SK-N-SH treated with all-trans-retinoic acid at 6 μM for 48 hours (cell line): Measurements from ENCODE around the gene SLC10A1.

Experiments
- ATAC-seq: fragments of 200-7000 bp; cut with Tn5 transposase; 3 replicates; pipeline ENCODE4 v1.9.1; 2020; ENCODE audit warnings: mild to moderate bottlenecking, moderate library complexity
- ARNTL ChIP-seq: fragments of 450-650 bp; formaldehyde crosslinking; IDR thresholded peaks from 2 replicates; pipeline ENCODE4 v1.5.0; 2020; ENCODE audit warnings: low read depth, mild to moderate bottlenecking, moderate library complexity, borderline replicate concordance
- BACH2 ChIP-seq: fragments of 250-450 bp; sonication (Bioruptor Pico); IDR thresholded peaks from 2 replicates; pipeline ENCODE4 v1.9.0; 2021; ENCODE audit warnings: mild to moderate bottlenecking, borderline replicate concordance
- CSRNP3 ChIP-seq: fragments of 250-450 bp; sonication (Bioruptor Pico); IDR thresholded peaks from 2 replicates; pipeline ENCODE4 v1.5.1; 2021; ENCODE audit warnings: mild to moderate bottlenecking, moderate library complexity
- ESRRG ChIP-seq: fragments of 250-450 bp; sonication (Bioruptor Pico); IDR thresholded peaks from 2 replicates; pipeline ENCODE4 v1.6.1; 2021; ENCODE audit warnings: mild to moderate bottlenecking
- GLIS3 ChIP-seq: fragments of 250-450 bp; sonication (Bioruptor Pico); IDR thresholded peaks from 2 replicates; pipeline ENCODE4 v1.5.0; 2020; ENCODE audit warnings: mild to moderate bottlenecking, moderate library complexity
- ISL1 ChIP-seq: fragments of 250-450 bp; sonication (Bioruptor Pico); IDR thresholded peaks from 2 replicates; pipeline ENCODE4 v2.1.2; 2022; ENCODE audit warnings: mild to moderate bottlenecking, moderate library complexity
- OSR1 ChIP-seq: fragments of 250-450 bp; sonication (Bioruptor Pico); IDR thresholded peaks from 2 replicates; pipeline ENCODE4 v1.8.0; 2022; ENCODE audit warnings: moderate library complexity, mild to moderate bottlenecking, inconsistent platforms
- PATZ1 ChIP-seq: fragments of 250-450 bp; sonication (Bioruptor Pico); IDR thresholded peaks from 2 replicates; pipeline ENCODE4 v1.8.0; 2020; ENCODE audit warnings: mild to moderate bottlenecking, moderate library complexity, borderline replicate concordance
- PPARA ChIP-seq: fragments of 250-450 bp; sonication (Bioruptor Pico); IDR thresholded peaks from 2 replicates; pipeline ENCODE4 v1.5.0; 2020; ENCODE audit warnings: mild to moderate bottlenecking, borderline replicate concordance
- RARB ChIP-seq: fragments of 250-450 bp; sonication (Bioruptor Pico); IDR thresholded peaks from 2 replicates; pipeline ENCODE4 v1.8.0; 2021; ENCODE audit warnings: mild to moderate bottlenecking, moderate library complexity
- SNAI2 ChIP-seq: fragments of 250-450 bp; sonication (Bioruptor Pico); IDR thresholded peaks from 2 replicates; pipeline ENCODE4 v1.5.0; 2020; ENCODE audit warnings: mild to moderate bottlenecking, moderate library complexity
- TCF4 ChIP-seq: fragments of 250-450 bp; sonication (Bioruptor Pico); IDR thresholded peaks from 2 replicates; pipeline ENCODE4 v1.8.0; 2021; ENCODE audit warnings: mild to moderate bottlenecking, moderate library complexity, borderline replicate concordance
- TOX ChIP-seq: fragments of 250-450 bp; sonication (Bioruptor Pico); IDR thresholded peaks from 2 replicates; pipeline ENCODE4 v1.8.0; 2021; ENCODE audit warnings: mild to moderate bottlenecking, moderate library complexity, borderline replicate concordance
- TSHZ2 ChIP-seq: fragments of 250-450 bp; sonication (Bioruptor Pico); IDR thresholded peaks from 2 replicates; pipeline ENCODE4 v1.5.0; 2020; ENCODE audit warnings: mild to moderate bottlenecking, moderate library complexity
- ZC3H10 ChIP-seq: fragments of 250-450 bp; sonication (Bioruptor Pico); IDR thresholded peaks from 2 replicates; pipeline ENCODE4 v1.5.1; 2021; ENCODE audit warnings: mild to moderate bottlenecking, moderate library complexity
- ZFP3 ChIP-seq: fragments of 250-450 bp; sonication (Bioruptor Pico); IDR thresholded peaks from 2 replicates; pipeline ENCODE4 v1.5.0; 2020; ENCODE audit warnings: mild to moderate bottlenecking, moderate library complexity
- ZFP30 ChIP-seq: fragments of 450-650 bp; formaldehyde crosslinking; IDR thresholded peaks from 2 replicates; pipeline ENCODE4 v1.5.0; 2022; ENCODE audit warnings: mild to moderate bottlenecking, moderate library complexity
- ZNF565 ChIP-seq: fragments of 450-650 bp; formaldehyde crosslinking; conservative IDR thresholded peaks from 2 replicates; pipeline ENCODE4 v1.5.0; 2020; ENCODE audit warnings: low read depth, mild to moderate bottlenecking, moderate library complexity
- ZNF8 ChIP-seq: fragments of 450-650 bp; formaldehyde crosslinking; IDR thresholded peaks from 2 replicates; pipeline ENCODE4 v1.5.0; 2020; ENCODE audit warnings: mild to moderate bottlenecking, moderate library complexity
- TF ChIP-seq, protein P1 (sequence below): fragments of 250-450 bp; sonication (Bioruptor Pico); IDR thresholded peaks from 2 replicates; pipeline ENCODE4 v1.5.1; 2020; ENCODE audit warnings: low read depth, mild to moderate bottlenecking, moderate library complexity
- TF ChIP-seq, protein P2 (sequence below): fragments of 250-450 bp; sonication (Bioruptor Pico); IDR thresholded peaks from 2 replicates; pipeline ENCODE4 v1.8.0; 2021; ENCODE audit warnings: low read depth, mild to moderate bottlenecking, moderate library complexity, borderline replicate concordance

SLC10A1 gene

GRCh38 chr14:69822456-69822855 is 25.4 kb upstream of the SLC10A1 start:
- TF ChIP-seq ARNTL (CRISPR knock-in tag) (no peak), RARB (CRISPR knock-in tag) (no peak), TCF4 (no peak), TOX (CRISPR knock-in tag) (no peak), BACH2 (CRISPR knock-in tag) (no peak), TSHZ2 (CRISPR knock-in tag) (no peak), OSR1 (CRISPR knock-in tag) (no peak), ZFP3 (CRISPR knock-in tag) (no peak), GLIS3 (CRISPR knock-in tag) (no peak), PATZ1 (no peak), CSRNP3 (CRISPR knock-in tag) (no peak), SNAI2 (CRISPR knock-in tag) (no peak), ESRRG (CRISPR knock-in tag) (no peak)
- TF ChIP-seq, protein P1, sequence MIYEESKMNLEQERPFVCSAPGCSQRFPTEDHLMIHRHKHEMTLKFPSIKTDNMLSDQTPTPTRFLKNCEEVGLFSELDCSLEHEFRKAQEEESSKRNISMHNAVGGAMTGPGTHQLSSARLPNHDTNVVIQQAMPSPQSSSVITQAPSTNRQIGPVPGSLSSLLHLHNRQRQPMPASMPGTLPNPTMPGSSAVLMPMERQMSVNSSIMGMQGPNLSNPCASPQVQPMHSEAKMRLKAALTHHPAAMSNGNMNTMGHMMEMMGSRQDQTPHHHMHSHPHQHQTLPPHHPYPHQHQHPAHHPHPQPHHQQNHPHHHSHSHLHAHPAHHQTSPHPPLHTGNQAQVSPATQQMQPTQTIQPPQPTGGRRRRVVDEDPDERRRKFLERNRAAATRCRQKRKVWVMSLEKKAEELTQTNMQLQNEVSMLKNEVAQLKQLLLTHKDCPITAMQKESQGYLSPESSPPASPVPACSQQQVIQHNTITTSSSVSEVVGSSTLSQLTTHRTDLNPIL (CRISPR knock-in tag): no peak
- TF ChIP-seq, protein P2, sequence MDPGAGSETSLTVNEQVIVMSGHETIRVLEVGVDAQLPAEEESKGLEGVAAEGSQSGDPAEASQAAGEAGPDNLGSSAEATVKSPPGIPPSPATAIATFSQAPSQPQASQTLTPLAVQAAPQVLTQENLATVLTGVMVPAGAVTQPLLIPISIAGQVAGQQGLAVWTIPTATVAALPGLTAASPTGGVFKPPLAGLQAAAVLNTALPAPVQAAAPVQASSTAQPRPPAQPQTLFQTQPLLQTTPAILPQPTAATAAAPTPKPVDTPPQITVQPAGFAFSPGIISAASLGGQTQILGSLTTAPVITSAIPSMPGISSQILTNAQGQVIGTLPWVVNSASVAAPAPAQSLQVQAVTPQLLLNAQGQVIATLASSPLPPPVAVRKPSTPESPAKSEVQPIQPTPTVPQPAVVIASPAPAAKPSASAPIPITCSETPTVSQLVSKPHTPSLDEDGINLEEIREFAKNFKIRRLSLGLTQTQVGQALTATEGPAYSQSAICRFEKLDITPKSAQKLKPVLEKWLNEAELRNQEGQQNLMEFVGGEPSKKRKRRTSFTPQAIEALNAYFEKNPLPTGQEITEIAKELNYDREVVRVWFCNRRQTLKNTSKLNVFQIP (CRISPR knock-in tag): no peak
- TF ChIP-seq, all 23 proteins: peak for 0
- no peak for ATAC-seq

- TF ChIP-seq ZFP30 (CRISPR knock-in tag) (no peak), ZNF8 (CRISPR knock-in tag) (no peak), ISL1 (CRISPR knock-in tag) (no peak), ZNF565 (CRISPR knock-in tag) (no peak), SNAI2 (CRISPR knock-in tag) (no peak), OSR1 (CRISPR knock-in tag) (no peak), ZFP3 (CRISPR knock-in tag) (no peak), ESRRG (CRISPR knock-in tag) (no peak)
- ATAC-seq: no peak
These were observed 23.9 kb upstream of the SLC10A1 start for GRCh38 chr14:69820991-69821390.

DNA sequence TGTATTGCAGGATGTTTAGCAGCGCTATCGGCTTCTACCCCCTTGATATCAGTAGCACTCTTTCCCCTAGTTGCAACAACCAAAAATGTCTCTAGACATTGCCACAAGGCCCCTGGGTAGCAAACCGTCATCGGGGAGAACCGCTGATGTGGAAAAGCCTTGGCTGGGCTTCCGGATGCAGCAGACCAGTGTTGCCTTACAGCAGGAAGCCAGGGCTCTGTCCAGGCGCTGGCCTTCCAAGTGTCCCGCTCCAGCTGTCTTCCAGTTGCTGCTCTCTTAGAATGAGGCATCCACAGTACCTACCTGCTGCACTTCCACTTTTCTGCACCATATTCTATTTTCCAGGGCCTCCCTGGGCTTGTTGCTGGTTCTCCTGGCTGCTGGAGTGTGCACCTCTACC is 22.6 kb upstream of the SLC10A1 start:
- no peak for TF ChIP-seq PPARA (CRISPR knock-in tag)
- TF ChIP-seq PATZ1: no peak
- TF ChIP-seq, protein P2 (CRISPR knock-in tag): no peak
- no peak for TF ChIP-seq BACH2 (CRISPR knock-in tag)
- TF ChIP-seq ZFP3 (CRISPR knock-in tag): no peak
- no peak for TF ChIP-seq SNAI2 (CRISPR knock-in tag)
- no peak for TF ChIP-seq GLIS3 (CRISPR knock-in tag)
- TF ChIP-seq ISL1 (CRISPR knock-in tag): no peak
- no peak for TF ChIP-seq ZC3H10 (CRISPR knock-in tag)
- no peak for TF ChIP-seq ZNF8 (CRISPR knock-in tag)
- TF ChIP-seq CSRNP3 (CRISPR knock-in tag): no peak
- ATAC-seq: no peak
